ENCODE measurements around the gene PRRT1.

The PRRT1 gene

DNA sequence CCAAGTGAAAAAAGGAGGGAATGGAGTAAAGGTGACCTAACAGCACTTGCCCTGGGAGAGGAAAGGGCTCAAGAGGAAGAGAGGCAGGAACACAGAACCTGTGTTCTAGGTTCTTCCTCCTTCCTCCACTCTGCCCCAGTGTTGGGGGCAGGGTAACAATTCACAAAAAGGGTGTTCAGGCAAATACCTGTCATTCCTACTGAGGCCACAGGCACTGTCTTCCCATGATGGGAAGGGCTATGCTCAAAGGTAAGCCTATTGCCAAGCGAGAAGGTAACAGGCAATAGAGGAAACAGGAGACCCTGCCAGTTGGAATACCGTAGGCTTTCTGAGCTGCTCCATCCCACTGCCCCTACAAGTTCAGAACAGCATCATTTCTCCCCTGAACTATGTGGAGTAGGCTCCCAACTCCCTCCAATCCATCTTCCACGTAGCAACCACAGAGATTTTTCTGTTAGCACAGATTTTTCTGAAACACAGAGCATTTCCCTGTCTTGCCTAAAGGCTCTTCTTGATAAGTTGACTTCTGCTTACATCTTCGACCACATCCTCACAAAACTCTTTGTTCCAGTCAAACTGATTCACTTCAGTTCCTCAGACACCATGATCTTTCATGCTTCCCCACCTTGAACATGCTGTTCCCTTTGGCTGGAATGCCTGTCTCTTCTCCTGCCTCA, 21.4 kb upstream of the PRRT1 start:
- peak; percentile 35 for DNase-seq

DNA sequence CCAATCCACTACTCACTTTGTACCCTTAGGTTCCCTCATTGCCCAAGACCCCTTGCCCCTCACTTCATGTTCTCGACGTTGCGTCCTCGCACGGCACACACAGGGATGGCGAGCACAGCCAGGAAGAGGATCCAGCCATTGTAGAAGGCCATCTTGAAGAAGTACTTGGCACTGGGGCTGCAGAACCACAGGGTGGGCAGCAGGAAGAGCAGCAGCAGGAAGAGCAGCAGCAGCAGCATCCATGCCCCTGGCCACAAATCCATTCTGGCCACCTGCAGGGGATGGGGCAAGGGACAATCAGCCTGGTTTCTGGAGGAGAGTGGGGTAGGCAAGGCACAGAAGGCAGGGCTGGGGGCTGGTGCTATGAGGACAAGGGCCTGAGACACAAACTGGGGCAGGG, 19.5 kb upstream of the PRRT1 start:
- DNase-seq, result no peak

DNA sequence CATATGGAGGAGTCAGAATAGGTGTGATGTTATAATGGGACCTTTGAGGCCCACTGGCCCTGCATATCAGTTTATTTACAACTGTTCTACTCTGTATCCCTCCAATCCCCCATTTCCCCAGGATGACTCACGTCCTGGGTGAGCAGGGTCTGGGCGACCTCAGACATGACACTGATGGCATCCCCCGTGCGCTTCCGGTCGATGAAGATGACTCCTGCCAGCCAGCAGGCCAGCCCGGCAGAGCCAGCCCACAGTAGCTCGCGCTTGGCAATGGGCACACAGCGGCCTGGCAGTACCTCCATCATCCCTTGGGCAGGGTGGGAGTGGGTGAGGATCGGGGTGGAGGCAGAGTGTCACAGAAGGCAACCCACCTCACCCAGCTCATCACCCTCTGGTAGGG, 18.6 kb upstream of the PRRT1 start:
- DNase-seq, result no peak

DNA sequence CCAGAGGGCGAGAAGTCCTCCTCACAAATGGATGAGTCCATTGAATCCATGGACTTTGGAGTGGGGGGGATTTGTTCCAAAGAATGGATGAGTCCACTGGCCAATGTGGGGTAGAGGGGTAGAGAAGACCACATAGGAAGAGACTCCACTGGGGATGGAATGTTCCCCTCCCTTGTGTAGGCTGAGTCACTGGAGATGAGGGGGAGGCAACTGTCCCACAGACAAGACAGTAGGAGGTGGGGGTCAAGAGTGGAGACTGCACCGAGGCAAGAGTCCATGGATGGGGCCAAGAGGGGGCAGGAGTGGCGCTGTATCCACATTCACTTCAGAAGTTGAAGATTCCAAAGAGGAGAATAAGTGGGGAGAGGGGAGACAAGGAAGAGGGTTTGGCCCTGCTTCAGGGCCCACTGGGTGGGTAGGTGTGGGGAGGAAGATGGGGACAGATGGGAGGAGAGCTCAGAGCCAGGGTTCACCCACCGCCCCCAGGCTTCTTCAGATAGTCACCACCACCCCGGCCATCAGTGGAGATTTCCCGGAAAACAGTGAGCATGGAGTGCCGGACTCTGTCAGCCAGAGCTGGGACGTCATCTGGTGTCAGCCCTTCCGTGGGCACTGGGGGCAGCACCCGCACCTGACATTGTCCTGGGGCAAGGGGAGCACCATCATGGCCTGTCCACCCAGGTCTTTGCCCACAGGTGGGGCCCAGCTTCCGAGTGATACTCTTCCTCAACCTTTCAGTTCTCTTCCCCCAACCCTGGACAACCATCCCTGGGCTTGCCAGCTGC, 17.3 kb upstream of the PRRT1 start:
- no peak for DNase-seq

DNA sequence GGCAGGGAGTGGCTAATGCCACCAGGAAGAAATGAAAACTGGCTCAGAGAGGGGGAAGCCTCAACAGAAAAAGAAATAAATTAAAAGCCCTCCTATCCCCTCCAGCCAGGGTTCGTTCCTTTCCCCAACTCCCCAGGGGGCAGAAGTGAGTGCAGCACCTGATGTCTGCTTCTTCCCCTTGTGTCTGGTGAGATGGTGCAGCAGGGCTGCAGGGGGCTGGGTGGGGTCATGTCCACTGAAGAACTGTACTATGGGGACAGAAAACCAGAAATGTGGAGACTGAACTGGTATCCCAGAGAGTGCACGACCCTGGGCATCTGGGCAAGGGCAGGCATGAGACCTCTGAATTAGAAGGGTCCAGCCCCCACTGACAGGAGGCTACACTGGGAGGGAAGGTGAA, 16.6 kb upstream of the PRRT1 start:
- peak; percentile 79 for DNase-seq

DNA sequence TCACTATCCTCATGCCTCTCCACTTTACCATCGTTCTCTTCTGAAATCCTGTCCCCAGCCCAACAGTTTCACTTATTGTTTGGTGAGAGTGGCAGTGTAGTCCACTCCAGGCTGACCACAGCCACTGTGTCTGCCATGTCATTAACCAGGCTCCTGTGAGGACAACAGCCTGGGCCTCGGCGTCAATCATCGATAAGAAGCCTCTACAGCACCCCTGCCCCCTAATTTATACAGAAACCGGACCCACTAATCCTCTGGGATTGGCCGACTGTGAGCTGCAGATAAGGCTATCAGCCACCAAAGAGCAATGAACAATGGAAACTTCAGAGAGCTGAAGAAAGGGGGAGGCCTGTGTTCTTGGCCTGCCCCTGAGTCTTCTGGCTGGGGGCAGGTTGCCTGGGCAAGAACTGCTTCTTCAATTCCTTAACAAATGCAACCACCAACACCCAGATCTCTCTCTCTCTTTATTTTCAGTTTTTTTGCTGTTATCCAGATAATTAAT, 16.1 kb upstream of the PRRT1 start:
- peak; percentile 99 for DNase-seq

DNA sequence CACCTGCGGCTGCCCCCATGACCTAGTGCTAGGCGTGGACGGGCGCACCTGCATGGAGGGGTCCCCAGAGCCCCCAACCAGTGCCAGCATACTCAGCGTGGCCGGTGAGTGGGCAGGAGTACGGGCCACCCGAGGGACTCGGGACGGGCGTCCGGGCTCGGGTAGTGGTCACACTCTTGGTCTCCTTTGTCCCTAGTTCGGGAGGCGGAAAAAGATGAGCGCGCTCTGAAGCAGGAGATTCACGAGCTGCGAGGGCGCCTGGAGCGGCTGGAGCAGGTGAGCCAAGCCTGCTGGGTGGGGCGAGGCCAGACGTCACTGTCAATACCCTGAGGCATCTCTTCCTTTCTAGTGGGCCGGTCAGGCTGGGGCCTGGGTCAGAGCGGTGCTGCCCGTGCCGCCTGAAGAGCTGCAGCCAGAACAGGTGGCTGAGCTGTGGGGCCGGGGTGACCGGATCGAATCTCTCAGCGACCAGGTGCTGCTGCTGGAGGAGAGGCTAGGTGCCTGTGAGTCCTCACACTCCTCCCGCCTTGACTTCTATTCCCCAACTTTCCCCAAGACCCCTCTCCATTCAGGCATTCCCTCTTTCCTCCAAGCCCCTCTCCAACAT, 15.5 kb upstream of the PRRT1 start:
- no peak for DNase-seq

DNA sequence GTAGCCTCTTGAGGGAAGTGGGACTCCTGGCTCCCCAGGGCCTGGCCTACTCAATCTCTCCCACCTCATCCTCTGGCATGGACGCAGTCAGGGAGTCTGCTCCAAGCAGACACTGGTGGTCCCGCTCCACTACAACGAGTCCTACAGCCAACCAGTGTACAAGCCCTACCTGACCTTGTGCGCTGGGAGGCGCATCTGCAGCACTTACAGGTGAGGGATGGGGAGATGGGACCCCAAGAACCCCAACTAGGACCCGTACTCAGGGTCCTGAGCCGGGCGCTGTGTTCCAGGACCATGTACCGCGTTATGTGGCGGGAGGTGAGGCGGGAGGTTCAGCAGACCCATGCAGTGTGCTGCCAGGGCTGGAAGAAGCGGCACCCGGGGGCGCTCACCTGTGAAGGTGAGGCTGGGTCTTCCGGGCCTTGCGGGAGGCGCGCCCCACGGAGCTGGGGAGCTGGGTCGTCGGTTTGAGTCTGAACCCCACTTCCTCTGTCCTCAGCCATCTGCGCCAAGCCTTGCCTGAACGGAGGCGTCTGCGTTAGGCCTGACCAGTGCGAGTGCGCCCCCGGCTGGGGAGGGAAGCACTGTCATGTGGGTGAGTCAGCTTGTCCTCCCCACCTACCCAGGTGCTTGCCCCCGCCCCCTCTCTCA, 14.8 kb upstream of the PRRT1 start:
- no peak for DNase-seq

DNA sequence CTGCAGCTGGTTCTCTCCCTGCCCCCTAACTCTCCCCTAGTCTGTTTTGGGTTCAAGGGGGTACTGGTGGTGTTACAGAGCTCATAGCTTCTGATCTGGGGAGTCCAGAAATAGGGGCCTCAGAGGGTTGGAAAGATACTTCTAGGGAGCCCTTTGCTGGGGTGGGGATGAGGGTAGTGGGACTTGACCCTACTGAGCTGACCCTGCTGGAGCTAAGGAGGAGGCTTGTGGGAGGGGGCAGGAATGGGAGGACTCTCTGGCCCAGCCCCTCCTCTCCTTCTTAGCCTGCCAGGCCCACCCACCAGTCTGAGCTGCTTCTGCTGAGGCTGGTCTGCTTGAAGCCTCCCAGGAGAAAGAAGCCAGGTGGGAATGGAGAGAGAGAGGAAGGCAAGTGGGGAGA, 12.6 kb upstream of the PRRT1 start, which contains the start of gene EGFL8:
Gene EGFL8, plus strand, starts transcription at position 301 of the 400 bp plus-strand sequence. CDS start 1,571 bp downstream, outside the sequence.
- no peak for DNase-seq

DNA sequence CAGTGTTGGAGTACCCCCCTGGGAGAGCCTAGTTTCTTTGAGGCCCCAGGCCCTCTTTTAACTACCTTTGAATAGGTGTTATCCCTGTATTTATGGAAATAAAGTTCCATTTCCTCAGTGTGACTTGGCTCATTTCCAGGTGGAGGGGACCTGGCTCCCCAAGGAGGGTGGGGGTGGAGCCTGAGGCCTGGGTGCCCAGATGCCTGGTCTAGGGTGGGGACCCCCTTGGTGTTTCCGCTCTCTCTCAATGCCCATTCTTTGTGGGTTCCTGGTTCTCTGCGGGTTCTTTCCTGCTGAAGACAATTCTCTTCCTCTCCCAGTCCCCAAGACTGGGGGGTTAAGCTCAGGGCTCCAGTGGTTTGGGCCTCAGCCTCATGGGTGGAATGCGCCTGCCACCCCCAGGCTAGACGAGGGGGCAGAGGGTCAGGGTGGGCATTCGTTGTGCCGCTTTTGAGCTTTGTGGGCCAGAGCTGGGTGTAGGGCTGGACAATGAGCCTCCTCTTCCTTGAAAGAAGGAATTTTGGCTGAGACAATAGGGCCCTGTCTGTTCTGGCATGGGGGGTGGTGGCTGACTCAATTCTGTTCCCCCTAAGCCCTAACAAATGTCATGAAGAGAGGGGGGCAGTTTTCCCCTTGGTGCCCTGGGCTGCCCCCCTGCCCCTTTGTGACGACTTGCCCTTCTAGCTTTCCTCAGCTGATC, 12.0 kb upstream of the PRRT1 start:
- no peak for DNase-seq

DNA sequence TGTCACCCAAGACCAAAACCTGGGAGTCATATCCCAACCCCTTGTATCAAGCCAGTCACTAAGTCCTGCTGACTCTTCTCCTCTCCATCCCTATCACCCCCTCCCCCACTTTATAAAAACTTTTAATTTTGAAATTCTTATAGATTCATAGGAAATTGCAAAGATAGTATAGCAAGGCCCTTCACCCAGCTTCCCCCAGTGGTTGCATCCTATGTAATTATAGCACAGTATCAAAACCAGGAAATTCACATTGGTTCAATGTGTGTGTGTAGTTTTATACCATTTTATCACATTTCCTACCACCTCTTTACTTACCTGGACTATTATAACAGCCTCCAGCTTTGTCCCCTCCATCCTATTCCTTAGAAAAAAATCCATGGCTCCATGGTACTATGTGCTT, 6.3 kb upstream of the PRRT1 start:
- no peak for DNase-seq

DNA sequence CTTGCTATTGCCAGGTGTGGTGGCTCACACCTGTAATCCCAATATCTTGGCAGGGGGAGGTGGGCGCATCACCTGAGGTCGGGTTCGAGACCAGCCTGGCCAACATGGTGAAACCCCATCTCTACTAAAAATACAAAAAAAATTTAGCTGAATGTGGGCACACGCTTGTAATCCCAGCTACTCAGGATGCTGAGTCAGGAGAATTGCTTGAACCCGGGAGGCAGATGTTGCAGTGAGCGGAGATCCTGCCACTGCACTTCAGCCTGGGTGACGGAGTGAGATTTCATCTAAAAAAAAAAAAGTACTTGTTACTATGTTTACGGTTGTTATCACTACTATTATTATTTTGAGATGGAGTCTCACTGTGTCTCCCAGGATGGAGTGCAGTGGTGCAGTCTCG, 5.2 kb upstream of the PRRT1 start:
- DNase-seq, result no peak

DNA sequence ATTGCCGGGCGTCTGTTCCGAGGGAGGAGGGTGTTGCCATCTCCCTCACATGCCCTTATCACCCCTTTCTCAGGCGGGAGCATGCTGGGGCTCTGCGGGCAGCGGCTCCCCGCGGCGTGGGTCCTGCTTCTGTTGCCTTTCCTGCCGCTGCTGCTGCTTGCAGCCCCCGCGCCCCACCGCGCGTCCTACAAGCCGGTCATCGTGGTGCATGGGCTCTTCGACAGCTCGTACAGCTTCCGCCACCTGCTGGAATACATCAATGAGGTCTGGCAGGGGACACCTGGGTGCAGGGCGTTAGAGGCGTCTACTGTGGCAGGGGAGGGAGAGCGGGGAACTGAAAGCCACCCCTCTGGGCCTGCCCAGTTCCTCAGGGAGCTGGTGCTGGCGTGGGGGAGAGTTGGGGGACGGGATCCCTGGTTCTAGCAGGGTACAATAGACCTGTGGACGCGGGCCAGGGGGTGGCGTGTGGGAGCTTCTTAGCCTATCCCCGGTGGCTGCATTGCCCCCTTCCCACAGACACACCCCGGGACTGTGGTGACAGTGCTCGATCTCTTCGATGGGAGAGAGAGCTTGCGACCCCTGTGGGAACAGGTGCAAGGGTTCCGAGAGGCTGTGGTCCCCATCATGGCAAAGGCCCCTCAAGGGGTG, 2.9 kb upstream of the PRRT1 start:
- DNase-seq, result peak; percentile 88

DNA sequence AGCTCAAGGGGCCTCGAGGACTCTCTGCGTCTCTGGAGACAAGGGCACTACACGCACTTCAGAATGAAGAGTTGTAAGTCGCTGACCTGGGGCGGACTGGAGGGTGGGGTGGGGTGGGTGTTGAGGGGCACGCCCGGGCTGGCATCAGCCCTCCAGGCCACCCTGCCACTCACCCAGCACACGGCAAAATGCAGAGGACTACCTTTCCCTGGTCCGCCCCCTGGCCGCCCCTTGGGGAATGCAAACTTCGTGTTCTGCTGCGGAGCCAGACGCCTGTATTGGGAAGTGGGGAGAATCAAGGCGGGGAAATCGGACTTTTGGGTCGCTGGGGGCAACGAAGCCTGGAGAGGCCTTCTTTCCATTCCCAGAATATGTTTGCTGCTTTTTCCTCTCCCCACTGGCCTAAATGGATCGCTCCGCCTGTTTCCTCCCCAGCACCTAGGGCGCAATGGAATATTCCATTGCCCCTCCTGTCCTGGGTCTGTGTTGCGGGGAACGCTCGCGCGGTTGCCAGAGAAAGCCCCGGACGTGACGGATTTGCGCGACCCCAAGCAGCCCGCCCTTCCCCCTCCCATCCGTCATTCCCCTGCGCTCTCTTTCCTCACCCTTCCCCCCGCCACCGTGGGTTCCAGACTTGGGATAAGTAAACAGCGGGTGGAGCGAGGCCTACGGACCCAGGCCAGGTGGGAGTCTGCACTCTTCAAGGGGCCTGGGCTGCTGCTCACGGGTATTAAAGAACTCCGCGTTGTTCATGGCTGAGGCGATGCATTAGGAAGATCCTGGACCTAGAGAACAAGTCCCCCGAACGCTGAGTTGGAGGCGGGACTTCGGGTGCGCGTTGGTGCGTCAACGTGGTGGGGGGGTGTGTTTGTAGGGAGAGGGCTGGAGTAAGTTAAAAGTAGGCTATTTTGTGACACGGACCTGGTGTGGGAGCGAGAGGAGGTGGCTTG, 2.1 kb upstream of the PRRT1 start, which contains the start of gene PPT2:
Gene PPT2, plus strand, starts transcription at position 578 of the 950 bp plus-strand sequence. CDS start 454 bp downstream, outside the sequence.
- DNase-seq, result peak; percentile 97

DNA sequence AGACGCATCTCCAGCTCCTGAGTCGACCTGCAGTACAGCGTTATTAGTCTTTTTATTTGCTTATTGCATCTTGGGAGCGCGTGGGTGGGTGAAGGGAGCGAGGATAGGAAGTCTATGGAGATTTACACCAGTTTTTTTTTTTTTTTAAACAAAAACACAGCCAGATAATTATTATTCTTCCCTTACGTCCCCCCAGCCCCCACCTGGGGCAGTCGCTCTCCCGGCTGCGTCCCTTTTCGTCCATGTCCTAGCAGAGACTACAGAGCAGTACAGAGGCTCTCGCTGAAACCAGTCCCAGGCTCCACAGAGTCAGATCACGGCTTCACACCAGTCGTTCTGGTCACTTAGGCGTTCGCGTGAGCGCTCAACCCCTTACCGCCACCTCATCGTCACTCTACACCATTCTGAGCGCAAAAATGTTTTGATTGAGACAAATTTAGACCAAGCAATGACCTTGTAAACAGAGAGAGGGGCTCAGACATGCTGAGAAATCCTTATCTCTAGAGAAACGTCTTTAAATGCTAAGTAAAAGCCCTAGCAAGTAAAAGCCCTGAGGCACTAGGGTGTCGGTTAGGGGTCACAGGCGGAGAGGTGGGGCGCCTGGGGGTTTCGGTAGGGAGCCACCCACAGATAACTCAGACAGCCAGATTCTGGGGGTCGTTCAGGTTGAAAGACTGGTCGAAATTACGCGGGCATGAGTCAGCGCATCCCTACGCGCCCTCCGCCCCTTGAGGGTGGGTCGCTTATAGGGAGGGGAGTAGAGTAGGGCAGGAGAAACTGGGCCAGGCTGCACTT, 1.2 kb upstream of the PRRT1 start:
- DNase-seq, result peak; percentile 84

DNA sequence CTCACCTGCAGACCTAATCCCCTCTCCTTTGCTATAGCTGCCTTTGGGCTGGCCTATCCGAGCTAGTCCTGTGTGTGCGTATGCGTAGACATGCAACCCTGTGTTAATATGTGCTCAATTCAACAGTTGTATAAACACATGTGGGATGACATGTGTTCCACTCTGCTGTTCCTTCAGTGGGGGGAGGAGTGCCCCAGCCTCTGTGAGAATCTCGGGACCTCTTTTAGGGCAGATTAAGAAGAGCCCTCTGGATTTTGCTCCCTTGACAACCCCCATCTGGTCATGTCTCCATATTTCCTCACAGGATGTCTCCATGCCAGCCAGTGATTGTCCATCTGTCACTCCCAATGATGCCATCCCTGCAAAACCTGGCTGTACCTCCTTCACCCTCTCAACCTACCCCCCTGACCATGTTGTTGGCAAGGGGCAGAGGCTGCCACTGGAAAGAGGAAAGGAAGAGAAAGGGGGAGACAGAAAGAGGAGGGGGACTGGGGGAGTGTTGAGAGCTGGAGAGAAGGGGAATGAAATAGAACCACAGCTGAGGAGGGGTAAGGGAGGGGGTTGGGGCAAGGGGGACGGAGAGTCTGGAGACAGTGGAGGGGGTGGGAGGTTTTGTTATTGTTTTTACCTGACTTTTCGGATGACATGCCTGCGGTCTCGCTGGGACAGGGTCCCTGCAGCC, 417 bp downstream of the PRRT1 start:
- DNase-seq, result no peak

DNA sequence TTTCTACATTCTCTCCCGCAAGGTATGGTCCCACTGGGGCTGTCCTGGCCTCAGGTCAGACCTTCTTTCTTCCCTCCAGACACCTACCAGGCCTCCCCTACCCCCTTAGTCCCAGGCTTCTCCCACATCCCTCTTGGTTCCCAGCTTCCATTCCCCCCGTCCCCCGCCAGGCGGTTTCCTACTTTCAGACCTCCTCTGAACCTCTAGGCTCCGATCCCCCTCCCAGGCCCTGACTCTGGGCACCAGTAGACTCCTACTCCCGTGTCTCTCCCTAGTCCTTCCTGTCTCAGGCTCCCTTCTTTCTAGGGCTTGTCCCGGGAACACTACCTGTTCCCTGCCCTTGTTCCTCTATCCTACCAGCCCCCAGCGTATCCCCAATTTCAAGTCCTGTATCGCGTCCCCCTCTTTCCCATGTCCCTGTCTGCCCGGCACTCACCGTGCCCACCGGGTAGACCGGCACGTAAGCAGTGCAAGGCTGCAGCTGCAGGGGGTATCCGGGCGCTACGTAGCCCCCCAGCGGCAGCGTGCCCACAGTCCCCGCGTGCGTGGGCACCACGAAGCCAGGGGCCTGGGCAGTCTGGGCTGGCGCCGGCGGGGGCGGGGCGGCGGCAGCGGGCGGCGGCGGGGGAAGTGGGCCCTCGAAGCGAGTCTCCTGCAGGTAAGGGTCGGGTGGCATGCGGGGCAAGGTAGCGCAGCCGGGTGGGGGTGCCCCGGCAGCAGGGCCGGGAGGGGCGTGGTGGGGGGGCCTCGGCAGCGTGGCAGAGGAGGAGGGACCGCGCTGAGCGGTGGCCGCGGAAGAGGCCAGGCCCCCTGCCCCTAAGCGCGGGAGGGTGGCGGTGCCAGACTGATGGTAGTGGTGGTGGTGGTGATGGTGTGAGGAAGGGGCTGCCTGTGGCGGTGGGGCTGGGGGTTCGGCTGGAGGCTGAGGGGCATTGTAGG, 1.5 kb downstream of the PRRT1 start:
- DNase-seq, result no peak

DNA sequence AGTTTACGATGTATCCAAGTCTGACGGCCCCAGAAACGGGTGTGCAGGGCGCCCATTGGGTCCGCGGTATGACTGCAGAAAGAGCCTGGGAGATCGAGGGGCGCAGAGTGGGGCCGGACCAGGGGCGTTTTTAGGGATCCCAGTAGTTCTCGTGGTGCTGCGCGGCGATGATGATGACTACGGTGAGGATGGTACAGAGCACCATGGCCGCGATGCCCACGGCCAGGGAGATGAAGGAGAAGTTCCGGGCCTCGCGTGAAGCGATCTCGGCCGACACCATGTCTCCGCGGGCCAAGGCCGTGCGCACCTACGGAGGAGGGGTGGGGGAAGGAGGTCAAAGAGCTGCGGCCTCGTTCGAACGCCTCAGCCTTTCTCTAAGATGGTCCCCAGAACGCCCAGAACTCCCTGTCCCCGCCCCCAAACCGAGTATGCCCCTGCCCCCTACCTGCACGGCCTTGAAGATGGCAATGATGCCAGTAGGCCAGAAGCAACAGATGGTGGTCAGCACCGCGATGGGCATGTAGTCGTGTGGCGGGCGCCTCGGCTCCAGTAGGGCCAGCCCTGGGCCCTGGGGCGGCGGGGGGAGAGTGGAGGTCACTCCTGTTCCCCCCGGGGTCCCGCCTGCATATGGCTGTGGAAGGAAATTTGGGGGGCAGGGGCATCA, 2.5 kb downstream of the PRRT1 start:
- no peak for DNase-seq
